Right lobe of liver (tissue), 6 donors: ENCODE measurements around the gene RPL35A. TPM values are rescaled to one million over a fixed set of nuclear protein-coding genes. Genes with fewer than 3 reads are reported as not detected.
"Not testable (repeated sequence)": the region's sequence is repeated elsewhere in the genome, so short reads cannot be mapped to it uniquely, and the experiment has no call there.

Experiments used
- ATAC-seq, 4 donors: fragments of 200-7000 bp; cut with Tn5 transposase; one replicate each; pipeline ENCODE4 v1.9.1; 2020; ENCODE audit warnings: mild to moderate bottlenecking in 4 of 4, moderate library complexity in 4 of 4
- DNase-seq, 3 donors: peaks; one replicate each; pipeline ENCODE4 v3.0.0-alpha.2; 2020
- H3K27ac ChIP-seq, 3 donors: fragments of 200-600 bp; one replicate each; pipeline ENCODE4 v1.8.0; 2022
- H3K27me3 ChIP-seq, 2 donors: fragments of 200-600 bp; one replicate each; pipeline ENCODE4 v1.8.0; 2022
- H3K36me3 ChIP-seq, 4 donors: fragments of 200-600 bp; sonication (generic) in 1 of 4; one replicate each; pipeline versions ENCODE4 v1.5.1 to v1.8.0; 2017 to 2022; ENCODE audit warnings: control low read depth in 1 of 4
- H3K4me1 ChIP-seq, 4 donors: fragments of 200-600 bp; sonication (generic) in 1 of 4; one replicate each; pipeline versions ENCODE4 v1.5.1 to v1.8.0; 2017 to 2022; ENCODE audit warnings: control low read depth in 1 of 4
- H3K4me3 ChIP-seq, 3 donors: fragments of 200-600 bp; one replicate each; pipeline ENCODE4 v1.8.0; 2022
- H3K9me3 ChIP-seq, 4 donors: fragments of 200-600 bp; sonication (generic) in 1 of 4; one replicate each; pipeline versions ENCODE4 v1.5.1 to v1.8.0; 2017 to 2022; ENCODE audit warnings: control low read depth in 1 of 4
- CTCF ChIP-seq, 4 donors: fragments of 200-600 bp in 3 of 4; fragments of 450-650 bp in 1 of 4; IDR thresholded peaks; one replicate each; pipeline versions ENCODE4 v1.5.1 to v1.8.0; 2016 to 2022; ENCODE audit warnings: antibody characterized with exemption in 4 of 4, mild to moderate bottlenecking in 2 of 4
- POLR2A ChIP-seq: fragments of 450-650 bp; IDR thresholded peaks from one replicate; pipeline ENCODE4 v1.6.1; 2017; ENCODE audit warnings: antibody characterized with exemption, mild to moderate bottlenecking
- WGBS: methylation state at CpG from one replicate; pipeline ENCODE4 v1.1.6; 2018; ENCODE audit warnings: low coverage, low lambda C conversion rate; ENCODE audit not compliant: insufficient coverage; ENCODE audit errors: missing lambda C conversion rate; 5-methylcytosine and 5-hydroxymethylcytosine counted together
- intact Hi-C, 2 donors: fragments of 100-400 bp; cut with DNase I; formaldehyde crosslinking; loops; one replicate each; pipeline versions ENCODE4 v1.11.2 to v1.14.1; 2022
- total RNA-seq, 6 experiments: library from RNA; depleted of rRNA in 2 of 6; stranded (reverse); fragments of >200 nt in 2 of 6; fragmentation: NEBNext Ultra II Directional in 3 of 6; extraction: Animal tissue kit (Norgen Biotek cat#: 25700) in 3 of 6; gene quantifications; one replicate each; pipeline versions ENCODE4 v1.1.0 to v1.2.4, GENCODE V29; 2016 to 2023
- donor health status: DM: no; HTN: yes; CAD: no.
- donor health status: DM: no; HTN: no; CAD: no.
- donor health status: DM: no; HTN: no; CAD: no.
- donor health status: DM: no; HTN: yes; CAD: no.
- donor health status: DM: no; HTN: yes; CAD: no.

RPL35A gene
- total RNA-seq, 6 experiments from 2014 or later = 234 to 275 (median 255) TPM

DNA sequence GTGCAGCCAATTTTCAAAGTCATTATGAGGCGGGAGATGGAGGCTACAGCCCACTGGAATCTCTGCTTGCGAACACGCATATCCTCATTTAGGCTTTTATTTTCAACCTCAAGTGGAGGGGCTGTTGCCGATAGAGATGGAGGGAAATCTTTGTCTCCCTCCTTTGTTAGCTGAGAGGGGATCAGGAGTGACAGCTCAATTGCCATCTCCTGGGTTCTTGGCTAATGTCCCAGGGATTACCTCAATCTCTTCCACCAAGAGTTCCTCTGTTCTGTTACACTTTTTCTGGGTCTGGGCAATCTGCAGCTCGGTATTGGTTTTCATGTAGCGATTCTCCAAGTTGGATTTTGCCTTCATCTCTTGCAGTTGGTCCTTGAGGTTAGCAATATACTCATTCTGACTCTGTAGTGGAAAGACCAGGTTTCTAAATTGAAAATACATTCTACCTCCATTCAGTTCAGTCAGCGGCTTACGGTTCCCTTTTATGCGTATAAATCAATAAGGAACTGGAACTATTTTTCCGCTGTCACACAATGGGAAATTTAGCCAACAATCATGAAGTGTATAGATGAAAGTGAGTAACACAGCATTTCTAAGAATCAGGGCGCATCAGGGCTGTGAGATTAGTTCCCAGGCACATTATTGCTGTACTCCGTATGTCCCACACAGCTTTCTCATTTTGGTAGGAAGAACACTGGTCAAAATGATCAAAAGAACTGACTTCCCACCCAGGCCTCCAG lies 36.2 kb upstream of the RPL35A start:
- no peak for ATAC-seq

GRCh38 chr3:197921429-197922275 lies 28.3 kb upstream of the RPL35A start:
- H3K9me3 ChIP-seq, H3K36me3 ChIP-seq, ATAC-seq, DNase-seq, H3K27ac ChIP-seq, intact Hi-C loops, H3K4me1 ChIP-seq, H3K4me3 ChIP-seq, H3K27me3 ChIP-seq: not testable (repeated sequence)
- WGBS = 87% methylated on average over 20 of the region's 24 CpGs

More for the DNA sequence above, 36.2 kb upstream of the RPL35A start:
- H3K36me3 ChIP-seq = no peaks in the 10 kb centered on the region
- WGBS = 90% methylated on average over 9 of the region's 12 CpGs
- H3K4me3 ChIP-seq = no peak overlapping the region
- intact Hi-C loops = no loop called here
- no peaks in the 10 kb centered on the region for H3K4me1 ChIP-seq
- no peak overlapping the region for H3K27ac ChIP-seq
- TF ChIP-seq POLR2A (no peak), CTCF (IDR thresholded peaks at IDR 0.05) (no peak)
- H3K27me3 ChIP-seq = no peaks in the 10 kb centered on the region
- H3K9me3 ChIP-seq = no peaks in the 10 kb centered on the region
- no peak for DNase-seq

DNA sequence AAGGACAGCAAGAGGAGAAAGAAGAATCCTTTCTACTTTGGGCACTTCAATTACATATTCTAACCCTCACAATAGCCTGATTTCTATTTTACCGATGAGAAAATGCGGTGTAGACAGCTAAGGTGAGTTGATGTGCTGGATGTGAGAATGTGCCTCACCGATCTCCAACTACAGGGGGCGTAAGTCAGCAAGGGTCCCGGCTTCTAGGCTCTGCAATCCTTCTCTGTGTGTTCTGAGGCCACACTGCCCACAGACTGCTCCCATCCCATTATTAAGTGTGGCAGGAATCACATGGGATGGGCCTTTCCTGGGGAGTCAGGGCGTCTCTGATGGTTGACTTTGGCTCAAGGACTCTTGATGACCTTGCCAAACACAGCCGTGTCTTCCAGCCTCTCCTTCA lies 23.6 kb upstream of the RPL35A start:
- no peaks in the 10 kb centered on the region for H3K36me3 ChIP-seq
- no peak overlapping the region for H3K27ac ChIP-seq
- TF ChIP-seq POLR2A (no peak), CTCF (IDR thresholded peaks at IDR 0.05) (no peak)
- WGBS = 69% methylated on average over 5 of the region's 7 CpGs
- H3K9me3 ChIP-seq = no peaks in the 10 kb centered on the region
- intact Hi-C loops = no loop called here
- H3K4me1 ChIP-seq = no peaks in the 10 kb centered on the region
- H3K27me3 ChIP-seq = no peaks in the 10 kb centered on the region
- no peak for DNase-seq
- H3K4me3 ChIP-seq = no peak overlapping the region
- ATAC-seq = no peak

GRCh38 chr3:197927578-197927977 lies 22.4 kb upstream of the RPL35A start:
- intact Hi-C loops, H3K27me3 ChIP-seq, H3K27ac ChIP-seq, H3K4me3 ChIP-seq, H3K9me3 ChIP-seq, H3K4me1 ChIP-seq, ATAC-seq, H3K36me3 ChIP-seq, DNase-seq: not testable (repeated sequence)
- 77% methylated on average over 2 of the region's 3 CpGs for WGBS

GRCh38 chr3:197936819-197937384 lies 13.1 kb upstream of the RPL35A start:
- Histone ChIP-seq H3K4me1 (no peaks in the 10 kb centered on the region), H3K36me3 (no peaks in the 10 kb centered on the region), H3K27ac (no peak overlapping the region), H3K9me3 (no peaks in the 10 kb centered on the region), H3K4me3 (no peak overlapping the region), H3K27me3 (no peaks in the 10 kb centered on the region)
- 90% methylated on average over 15 of the region's 15 CpGs for WGBS
- no peak for ATAC-seq
- DNase-seq = no peak
- intact Hi-C loops = no loop called here
- no peak for TF ChIP-seq CTCF (IDR thresholded peaks at IDR 0.05)
- no peak for TF ChIP-seq POLR2A
